NCI-H146 treated with DMSO at 0.1 percent for 48 hours (cell line): ENCODE results near the gene RHBDF2.
A peak's percentile ranks its signal among the peaks of the same experiment; 100 is the strongest.

Experiments
- DNase-seq: peaks from one replicate; lab custom pipeline; 2025; ENCODE audit not compliant: unreplicated experiment; lab: John Stamatoyannopoulos, UW

RHBDF2 gene

GRCh38 chr17:76501018-76501826 is at the start of gene RHBDF2:
RHBDF2 (minus strand) TSS chr17:76501423; CDS start chr17:76481524, 19,899 bp downstream.
- DNase-seq: peak; percentile 60

DNA sequence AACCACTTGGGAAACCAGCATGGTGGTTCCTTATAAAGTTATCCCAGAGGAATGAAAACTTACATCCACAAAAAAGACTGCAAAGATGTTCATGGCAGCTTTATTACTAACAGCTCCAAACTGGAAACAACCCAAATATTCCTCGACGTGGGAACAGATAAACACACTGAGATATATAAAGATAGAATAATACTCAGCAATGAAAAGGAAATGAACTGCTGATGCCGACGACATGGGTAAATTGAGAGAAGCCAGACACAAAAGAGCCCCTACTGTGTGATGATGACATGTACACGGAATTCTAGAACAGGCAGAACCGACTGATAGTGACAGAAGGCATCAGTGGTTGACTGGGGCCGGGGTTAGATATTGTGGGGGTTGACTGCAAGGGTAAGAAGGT is 48.3 kb upstream of the RHBDF2 start:
- DNase-seq: no peak

DNA sequence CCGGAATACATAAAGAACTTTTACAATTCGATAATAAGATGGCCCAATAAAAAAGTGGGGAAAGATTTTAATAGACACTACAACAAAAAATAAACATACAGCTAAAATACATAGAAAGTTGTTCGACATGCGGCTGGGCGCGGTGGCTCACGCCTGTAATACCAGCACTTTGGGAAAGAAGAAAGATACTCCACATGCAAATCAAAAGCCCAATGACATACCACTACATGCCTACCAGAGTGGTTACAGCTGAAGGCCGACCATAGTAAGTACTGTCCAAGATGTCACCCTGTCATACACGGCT is 47.9 kb upstream of the RHBDF2 start:
- no peak for DNase-seq

- no peak for DNase-seq
These were observed 47.4 kb upstream of the RHBDF2 start for GRCh38 chr17:76548378-76549214.

- DNase-seq: no peak
These were observed 46.5 kb upstream of the RHBDF2 start for GRCh38 chr17:76547642-76548202.

DNA sequence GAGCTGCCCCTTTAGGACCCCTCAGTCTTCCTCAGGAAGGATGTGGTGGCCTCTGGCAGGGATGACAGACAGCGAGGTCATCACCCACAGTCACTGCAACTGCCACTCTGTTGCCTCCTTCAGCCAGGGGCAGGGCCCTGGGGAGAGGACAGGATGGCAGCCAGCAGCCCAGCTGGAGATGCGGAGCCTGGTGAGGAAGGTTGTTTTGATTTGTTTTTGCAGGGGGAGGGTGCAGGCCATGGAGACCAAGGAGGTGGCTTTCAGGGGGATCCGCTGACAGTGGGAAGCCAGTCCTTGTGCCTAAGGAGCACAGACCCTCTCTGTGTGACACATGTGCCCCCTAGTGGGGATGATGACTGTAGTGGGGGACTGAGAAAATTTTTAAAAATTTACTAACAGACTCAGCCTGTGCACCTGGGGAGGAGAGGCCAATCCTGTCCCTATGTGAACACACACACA is 46.0 kb upstream of the RHBDF2 start:
- peak; percentile 22 for DNase-seq

DNA sequence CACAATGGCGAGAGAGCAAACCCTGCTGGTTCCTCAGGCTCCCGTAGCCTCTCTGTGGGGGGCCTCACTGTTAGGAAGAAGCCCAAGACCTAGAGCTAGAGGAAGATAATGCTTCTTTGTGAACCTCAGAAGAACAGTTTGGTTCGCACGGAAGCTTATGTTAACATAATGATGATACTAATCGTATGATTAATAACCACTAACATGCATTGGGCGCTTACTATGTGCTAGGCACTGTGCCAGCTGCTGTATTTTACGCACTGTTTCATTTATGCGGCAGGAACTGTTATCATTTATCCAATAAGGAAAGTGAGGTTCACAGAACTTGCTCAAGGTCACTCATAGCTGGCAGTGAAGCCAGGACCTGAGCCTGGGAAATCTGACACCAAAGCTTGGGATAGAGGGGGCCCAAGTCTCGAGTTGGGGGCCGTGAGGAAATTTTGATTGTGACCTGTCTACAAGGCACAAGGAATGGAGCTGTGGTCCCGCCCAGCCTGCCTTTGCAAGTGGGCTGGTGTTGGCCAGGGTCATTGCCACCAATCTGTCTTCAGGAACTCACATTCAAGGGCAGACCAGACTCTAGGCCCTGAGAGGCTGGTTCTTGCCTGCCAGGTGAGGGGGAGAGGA is 45.4 kb upstream of the RHBDF2 start:
- no peak for DNase-seq

DNA sequence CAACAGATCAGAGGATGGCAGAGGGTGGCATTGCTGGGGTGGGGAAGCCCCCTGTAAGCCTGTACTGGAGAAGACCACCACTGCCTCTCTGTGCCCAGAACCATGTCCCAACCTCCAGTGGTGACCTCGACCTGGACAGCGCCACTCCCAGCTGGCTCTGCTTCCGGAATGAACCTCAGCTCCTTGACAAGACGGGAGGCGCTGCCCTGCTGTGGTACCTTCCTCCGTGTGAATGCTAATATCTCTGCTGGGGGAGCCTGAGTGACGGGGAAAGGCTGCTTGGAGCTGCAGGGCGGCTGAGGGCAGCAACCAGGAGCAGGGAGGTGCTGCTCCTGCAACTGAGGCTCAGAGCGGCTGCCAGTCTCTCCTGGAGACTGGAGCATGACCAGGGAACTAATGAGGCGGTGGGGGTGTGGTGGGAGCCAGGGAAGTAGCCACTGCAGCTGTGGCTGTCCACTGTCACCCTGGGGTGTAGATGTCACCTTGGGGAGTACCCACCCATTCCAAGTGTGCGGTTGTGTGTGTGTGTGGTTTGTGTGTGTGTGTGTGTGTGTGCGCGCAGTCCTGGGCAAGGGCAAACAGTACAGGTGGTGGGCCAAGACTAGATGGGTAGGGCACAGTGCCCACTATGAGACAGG is 44.8 kb upstream of the RHBDF2 start:
- no peak for DNase-seq

DNA sequence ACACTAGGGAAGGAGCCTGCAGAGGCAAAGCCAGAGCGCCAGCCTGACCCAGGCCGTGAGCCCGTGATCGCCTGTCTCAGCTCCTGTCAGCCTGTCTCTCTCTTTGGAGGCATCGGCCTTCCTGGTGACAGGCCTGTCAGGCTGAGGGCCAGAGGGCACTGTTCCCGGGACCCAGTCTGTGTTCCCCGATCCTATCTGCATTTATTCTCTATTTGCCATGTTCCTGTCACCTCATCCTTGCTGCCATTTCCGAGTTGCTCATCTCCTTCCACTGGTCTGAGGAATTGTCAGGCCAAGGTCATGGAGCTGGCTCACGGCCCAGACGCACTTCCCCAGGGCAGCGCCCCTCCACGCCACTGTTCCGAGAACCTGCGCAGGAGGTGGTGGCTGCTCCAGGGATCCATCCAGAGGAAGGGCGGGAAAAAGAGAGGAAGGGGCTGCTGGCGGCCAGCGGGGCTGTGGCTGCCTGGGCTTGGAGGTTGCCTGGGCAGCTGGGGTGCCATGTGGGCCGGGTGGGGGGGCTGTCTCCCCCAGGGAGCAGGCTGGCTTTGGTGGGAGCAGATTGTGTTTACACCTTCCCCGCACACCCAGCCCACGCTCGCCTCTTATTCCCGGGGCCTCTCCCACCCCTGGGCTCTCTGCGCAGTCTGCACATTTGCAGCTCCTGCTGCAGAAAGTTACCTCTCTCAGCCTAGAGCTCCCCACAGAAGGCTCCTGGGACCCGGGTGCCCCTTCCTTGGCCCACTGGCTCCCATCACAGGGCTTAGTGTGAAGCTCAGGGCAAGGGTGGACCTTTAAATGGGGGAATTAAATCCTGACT is 43.5 kb upstream of the RHBDF2 start:
- no peak for DNase-seq

DNA sequence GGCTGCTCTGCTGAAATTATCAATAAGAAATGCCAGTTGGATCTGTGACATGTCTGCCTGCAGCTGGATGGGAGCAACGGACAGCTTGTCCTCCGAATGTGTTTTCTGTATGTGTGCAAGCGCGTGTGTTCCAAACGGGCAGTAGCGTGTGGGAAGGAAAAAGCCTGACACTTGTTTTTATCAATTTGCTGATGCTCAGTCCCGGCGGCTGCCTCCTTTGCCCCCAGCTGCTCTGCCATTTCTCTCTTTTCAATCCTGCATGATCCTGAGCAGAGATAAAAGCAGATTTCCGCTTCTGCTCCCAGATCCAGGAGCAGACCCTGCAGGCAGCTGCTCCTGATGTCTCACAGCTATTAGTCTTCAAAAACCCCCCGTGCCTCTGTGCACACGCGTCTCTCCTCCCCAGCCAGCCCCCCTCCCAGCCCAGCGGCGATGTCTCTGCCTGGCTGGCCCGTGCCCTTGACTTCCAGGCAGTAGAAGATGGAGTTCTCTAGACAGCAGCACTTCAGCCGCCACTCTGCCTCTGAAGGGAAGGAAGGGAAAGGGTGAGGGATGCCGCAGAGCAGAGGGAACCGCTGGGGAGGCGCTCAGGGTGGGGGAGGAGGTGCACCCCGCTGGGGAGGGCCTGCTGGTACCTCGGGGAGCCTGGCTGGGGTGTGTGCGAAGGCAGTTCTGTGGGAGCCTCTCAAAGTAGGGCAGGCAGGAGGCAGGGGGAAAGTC is 42.8 kb upstream of the RHBDF2 start:
- peak; percentile 12 for DNase-seq

DNA sequence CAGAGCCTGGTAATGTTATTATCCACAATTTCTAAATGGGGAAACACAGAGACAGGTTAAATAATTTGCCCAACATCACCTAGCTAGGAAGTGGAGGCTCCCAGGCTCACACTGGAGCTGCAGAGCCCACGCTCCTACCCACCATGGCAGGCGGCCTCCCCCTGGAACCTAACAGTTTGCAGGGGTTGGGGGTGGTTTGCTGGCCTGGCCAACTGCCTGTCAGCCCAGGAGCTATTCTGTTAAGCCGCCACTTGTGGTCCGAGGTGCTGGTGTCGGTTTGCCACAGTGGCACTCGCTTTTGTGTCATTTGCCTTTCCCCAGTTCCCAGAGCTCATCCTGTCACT is 42.2 kb upstream of the RHBDF2 start:
- DNase-seq: no peak

- no peak for DNase-seq
These were observed 41.8 kb upstream of the RHBDF2 start for GRCh38 chr17:76542984-76543383.

- no peak for DNase-seq
These were observed 41.3 kb upstream of the RHBDF2 start for GRCh38 chr17:76542566-76542971.

DNA sequence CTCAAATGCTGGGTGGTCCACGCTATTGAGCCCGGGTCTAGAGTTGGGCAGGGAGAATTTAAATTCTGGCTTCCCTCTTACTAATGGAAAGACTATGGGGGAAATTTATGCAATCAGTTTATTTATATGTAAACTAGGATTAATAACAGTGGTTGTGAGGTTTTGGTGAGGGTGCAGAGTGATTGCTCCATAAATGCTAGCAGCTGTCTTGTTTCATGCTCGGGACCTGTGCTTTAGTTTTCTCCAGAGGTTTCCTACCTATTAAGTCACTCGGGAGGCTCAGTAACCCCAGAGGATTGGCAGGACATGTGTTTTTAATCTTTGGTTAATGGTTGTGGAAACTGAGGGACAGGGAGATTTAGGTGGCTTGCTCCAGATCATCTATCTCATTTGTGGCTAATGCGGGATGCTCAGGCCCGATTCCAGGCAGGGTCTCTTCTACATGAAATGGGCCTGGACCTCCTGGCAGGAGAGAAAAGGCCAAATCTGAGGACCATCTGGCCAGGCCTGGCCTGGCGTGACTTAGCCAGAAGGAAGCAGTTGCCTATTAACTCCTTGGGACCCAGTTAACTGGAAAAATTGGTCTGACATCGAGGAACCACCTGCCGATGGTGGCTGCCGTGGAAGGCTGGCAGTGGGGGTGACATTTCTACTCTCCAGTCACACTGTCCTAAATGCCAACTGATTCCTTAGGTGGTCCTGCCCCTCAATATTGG is 40.7 kb upstream of the RHBDF2 start:
- no peak for DNase-seq

GRCh38 chr17:76540381-76541300 is 39.4 kb upstream of the RHBDF2 start:
- peak; percentile 90 for DNase-seq

GRCh38 chr17:76539631-76540271 is 38.5 kb upstream of the RHBDF2 start, which contains the start of gene PRCD:
PRCD (plus strand) TSS chr17:76540044; CDS start chr17:76540142, 98 bp downstream.
- DNase-seq: no peak

DNA sequence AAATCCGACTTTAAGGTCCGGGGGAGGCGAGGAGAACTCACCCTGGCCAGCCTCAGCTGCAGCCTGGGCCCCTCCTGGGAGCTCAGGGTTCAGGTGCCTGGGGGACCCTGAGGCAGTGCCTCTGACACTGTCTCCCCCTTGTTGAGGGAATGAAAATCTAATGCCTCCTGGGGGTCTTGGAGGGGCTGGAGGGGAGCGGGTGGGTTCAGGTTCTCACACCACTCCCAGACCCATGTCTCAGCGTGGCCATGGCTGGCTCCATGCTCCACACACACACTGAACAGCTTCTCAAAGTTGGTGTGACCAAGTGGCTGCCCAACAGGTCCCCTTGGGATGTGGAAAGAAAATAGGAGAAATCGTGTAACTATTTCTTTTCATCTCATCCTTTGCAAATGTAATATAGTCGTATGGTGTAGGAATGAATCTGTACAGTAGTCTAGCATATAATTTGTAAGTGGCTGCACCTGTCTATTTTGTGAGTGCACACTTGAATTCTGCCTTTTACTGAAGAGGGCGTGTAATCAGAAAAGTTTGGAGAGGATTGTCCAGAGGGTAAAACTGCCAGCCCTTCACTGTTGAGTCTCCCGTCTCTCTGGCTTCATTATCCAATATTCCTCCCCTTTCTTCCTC is 37.8 kb upstream of the RHBDF2 start:
- DNase-seq: no peak
